ENCODE measurements around the gene LLGL2. TPM values are rescaled to one million over a fixed set of nuclear protein-coding genes. Genes with fewer than 3 reads are reported as not detected.

The LLGL2 gene
- total RNA-seq, 8 experiments from 2014 or later, result 0.60 to 6.1 (median 3.0) TPM

DNA sequence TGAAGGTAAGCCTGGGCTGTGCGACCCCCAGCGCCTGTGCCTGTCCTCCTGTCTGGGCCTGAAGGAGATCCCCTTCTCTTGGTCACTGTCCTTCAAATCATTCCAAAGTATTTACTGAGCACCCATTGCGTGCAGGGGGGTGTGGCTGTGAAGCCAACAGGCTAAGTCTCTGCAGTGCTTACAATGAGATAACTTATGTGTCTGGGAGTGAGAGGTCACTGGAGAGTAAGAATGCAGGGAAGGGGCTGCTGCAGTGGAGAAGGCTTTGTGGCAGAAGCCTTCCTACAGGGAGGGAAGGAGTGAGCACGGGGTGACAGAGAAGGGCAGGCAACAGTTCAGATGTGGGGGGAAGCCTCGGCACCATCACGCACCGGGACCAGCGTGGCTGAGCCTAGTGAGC lies 96.6 kb downstream of the LLGL2 start:
- peak in 5 of 8 experiments; percentile 46 to 78 (median 61) for ATAC-seq (replicated peaks in 6 of 8)
- no peak overlapping the region for H3K27ac ChIP-seq
- no peak overlapping the region for H3K4me3 ChIP-seq
- in situ Hi-C loops (cut with MboI; ENCODE audit: low pct_unique_long_range_greater_than_20kb in 2 of 9, low sequenced_read_pairs in 9 of 9, unreplicated experiment in 9 of 9), result no loop called here
- WGBS, 10 experiments, result 29 to 100% (median 55%) methylated on average over 1 to 4 of the region's 8 CpGs; no CpG with 5 or more reads in 4 of the 10 experiments
- peaks cover 11 to 15% of the 10 kb centered on the region in 2 donors for H3K4me1 ChIP-seq (replicated peaks in 1 of 2)

DNA sequence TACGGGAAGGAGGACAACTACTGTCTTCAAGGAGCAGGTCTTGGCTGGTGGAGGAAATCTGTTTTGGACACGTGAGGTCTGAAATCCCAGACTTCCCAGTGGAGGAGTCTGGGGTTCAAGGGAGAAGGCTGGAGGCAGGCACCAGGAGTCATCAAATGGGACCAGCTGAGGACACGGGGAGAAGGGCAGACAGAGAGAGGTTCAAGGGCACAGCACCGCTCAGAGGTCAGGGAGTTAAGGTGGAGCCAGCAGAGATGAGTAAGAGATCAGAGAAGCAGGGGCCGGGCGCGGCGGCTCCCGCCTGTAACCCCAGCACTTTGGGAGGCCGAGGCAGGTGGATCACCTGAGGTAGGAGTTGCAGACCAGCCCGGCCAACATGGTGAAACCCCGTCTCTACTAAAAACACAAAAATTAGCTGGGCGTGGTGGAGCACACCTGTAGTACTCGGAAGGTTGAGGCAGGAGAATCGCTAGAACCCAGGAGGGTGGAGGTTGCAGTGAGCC lies 97.3 kb downstream of the LLGL2 start:
- peaks cover 11 to 15% of the 10 kb centered on the region in 2 donors for H3K4me1 ChIP-seq (replicated peaks in 1 of 2)
- WGBS, 10 experiments, result 79 to 100% (median 93%) methylated on average over 2 to 10 of the region's 15 CpGs; no CpG with 5 or more reads in 4 of the 10 experiments
- H3K4me3 ChIP-seq, result no peak overlapping the region
- H3K27ac ChIP-seq, result no peak overlapping the region
- in situ Hi-C loops (cut with MboI; ENCODE audit: low pct_unique_long_range_greater_than_20kb in 2 of 9, low sequenced_read_pairs in 9 of 9, unreplicated experiment in 9 of 9), result no loop called here
- ATAC-seq (replicated peaks in 6 of 8), result no peak

- WGBS, 10 experiments, result 65 to 95% (median 80%) methylated on average over 2 to 7 of the region's 9 CpGs; no CpG with 5 or more reads in 5 of the 10 experiments
- Histone ChIP-seq H3K27ac (no peak overlapping the region), H3K4me3 (no peak overlapping the region), H3K4me1 (replicated peaks in 1 of 2) (peaks cover 11 to 15% of the 10 kb centered on the region in 2 donors)
- in situ Hi-C loops (cut with MboI; ENCODE audit: low pct_unique_long_range_greater_than_20kb in 2 of 9, low sequenced_read_pairs in 9 of 9, unreplicated experiment in 9 of 9), result no loop called here
- ATAC-seq (replicated peaks in 6 of 8), result no peak
Observed at GRCh38 chr17:75623386-75623785, 97.9 kb downstream of the LLGL2 start.

- Histone ChIP-seq H3K4me3 (no peak overlapping the region), H3K4me1 (replicated peaks in 1 of 2) (peaks cover 11 to 15% of the 10 kb centered on the region in 2 donors), H3K27ac (no peak overlapping the region)
- in situ Hi-C loops (cut with MboI; ENCODE audit: low pct_unique_long_range_greater_than_20kb in 2 of 9, low sequenced_read_pairs in 9 of 9, unreplicated experiment in 9 of 9), result no loop called here
- 67% methylated on average over 7 of the region's 12 CpGs; no CpG with 5 or more reads in 9 of the 10 experiments for WGBS, 10 experiments
- no peak for ATAC-seq (replicated peaks in 6 of 8)
Observed at GRCh38 chr17:75624021-75624420, 98.5 kb downstream of the LLGL2 start.

Other genes with a start within 250 kb of the LLGL2 start
- gene SLC25A19, start 236.3 kb upstream of the LLGL2 start, total RNA-seq, result 10 to 100 TPM in 2 of 8 experiments, 1 to 10 TPM in 6; 3.7 to 17.9 (median 5.9) TPM
- gene GRB2, start 120.0 kb upstream of the LLGL2 start, total RNA-seq, result 10 to 100 TPM; 37.1 to 76.5 (median 43.9) TPM
- 10 to 100 TPM; 19.3 to 92.7 (median 56.1) TPM for gene TMEM94, start 69.1 kb upstream of the LLGL2 start, total RNA-seq
- 10 to 100 TPM in 1 of 8 experiments, 1 to 10 TPM in 7; 2.2 to 10.8 (median 6.4) TPM for gene CASKIN2, start 10.2 kb upstream of the LLGL2 start, total RNA-seq
- 10 to 100 TPM; 11.1 to 25.1 (median 14.9) TPM for gene TSEN54, start 9.2 kb upstream of the LLGL2 start, total RNA-seq
- gene MYO15B, start 62.1 kb downstream of the LLGL2 start, total RNA-seq, result 10 to 100 TPM in 1 of 8 experiments, 1 to 10 TPM in 7; 2.9 to 31.5 (median 4.5) TPM
- gene SMIM5, start 107.7 kb downstream of the LLGL2 start, total RNA-seq, result 1 to 10 TPM in 3 of 8 experiments, under 1 TPM in 5; 0.16 to 3.9 (median 0.88) TPM
- gene RECQL5, start 141.5 kb downstream of the LLGL2 start, total RNA-seq, result 10 to 100 TPM; 12.6 to 58.3 (median 22.8) TPM
- gene SAP30BP, start 141.6 kb downstream of the LLGL2 start, total RNA-seq, result 100 to 1,000 TPM in 1 of 8 experiments, 10 to 100 TPM in 7; 52.5 to 106 (median 75.2) TPM
- 10 to 100 TPM in 1 of 8 experiments, 1 to 10 TPM in 4, under 1 TPM in 3; 0.46 to 40.8 (median 2.0) TPM for gene ITGB4, start 195.8 kb downstream of the LLGL2 start, total RNA-seq
- 10 to 100 TPM; 10.0 to 32.7 (median 16.4) TPM for gene GALK1, start 239.5 kb downstream of the LLGL2 start, total RNA-seq

Data from motor neuron (in vitro differentiated cells).